Measurements from ENCODE around the gene CLHC1.

GRCh38 chr2:55236992-55237543 is 5.0 kb upstream of the CLHC1 start:
- TF ChIP-seq, protein P1, sequence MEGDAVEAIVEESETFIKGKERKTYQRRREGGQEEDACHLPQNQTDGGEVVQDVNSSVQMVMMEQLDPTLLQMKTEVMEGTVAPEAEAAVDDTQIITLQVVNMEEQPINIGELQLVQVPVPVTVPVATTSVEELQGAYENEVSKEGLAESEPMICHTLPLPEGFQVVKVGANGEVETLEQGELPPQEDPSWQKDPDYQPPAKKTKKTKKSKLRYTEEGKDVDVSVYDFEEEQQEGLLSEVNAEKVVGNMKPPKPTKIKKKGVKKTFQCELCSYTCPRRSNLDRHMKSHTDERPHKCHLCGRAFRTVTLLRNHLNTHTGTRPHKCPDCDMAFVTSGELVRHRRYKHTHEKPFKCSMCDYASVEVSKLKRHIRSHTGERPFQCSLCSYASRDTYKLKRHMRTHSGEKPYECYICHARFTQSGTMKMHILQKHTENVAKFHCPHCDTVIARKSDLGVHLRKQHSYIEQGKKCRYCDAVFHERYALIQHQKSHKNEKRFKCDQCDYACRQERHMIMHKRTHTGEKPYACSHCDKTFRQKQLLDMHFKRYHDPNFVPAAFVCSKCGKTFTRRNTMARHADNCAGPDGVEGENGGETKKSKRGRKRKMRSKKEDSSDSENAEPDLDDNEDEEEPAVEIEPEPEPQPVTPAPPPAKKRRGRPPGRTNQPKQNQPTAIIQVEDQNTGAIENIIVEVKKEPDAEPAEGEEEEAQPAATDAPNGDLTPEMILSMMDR (IDR thresholded peaks at IDR 0.05), result no peak
- no peak for TF ChIP-seq POLR2A (IDR thresholded peaks at IDR 0.05)
